Effector CD8-positive, alpha-beta T cell (primary cell): ENCODE measurements around the gene DYNLT2.

ENCODE experiments used
- DNase-seq: peaks from one replicate; lab custom pipeline; 2025; lab: John Stamatoyannopoulos, UW

Gene DYNLT2

GRCh38 chr6:169738204-169738975, 13.0 kb downstream of the DYNLT2 start:
- no peak for DNase-seq

DNA sequence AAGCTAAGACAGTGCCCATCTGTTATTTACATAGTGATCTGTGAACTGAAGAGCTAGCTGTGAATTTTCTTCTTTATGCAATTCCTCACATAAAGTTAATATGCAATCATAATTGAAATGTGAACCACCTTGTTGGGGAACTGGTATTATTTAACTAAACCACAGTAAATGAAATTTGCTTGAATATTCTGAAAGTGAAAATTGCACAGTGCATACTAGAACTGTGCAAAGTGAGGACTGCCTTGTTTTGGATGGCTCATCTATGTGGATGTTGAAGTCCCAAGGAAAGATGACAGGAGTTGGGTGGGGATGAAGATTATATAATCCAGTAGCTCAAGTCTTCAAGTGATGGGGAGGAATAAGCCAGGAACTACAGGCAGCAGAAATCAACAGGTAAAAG, 21.4 kb downstream of the DYNLT2 start:
- no peak for DNase-seq

DNA sequence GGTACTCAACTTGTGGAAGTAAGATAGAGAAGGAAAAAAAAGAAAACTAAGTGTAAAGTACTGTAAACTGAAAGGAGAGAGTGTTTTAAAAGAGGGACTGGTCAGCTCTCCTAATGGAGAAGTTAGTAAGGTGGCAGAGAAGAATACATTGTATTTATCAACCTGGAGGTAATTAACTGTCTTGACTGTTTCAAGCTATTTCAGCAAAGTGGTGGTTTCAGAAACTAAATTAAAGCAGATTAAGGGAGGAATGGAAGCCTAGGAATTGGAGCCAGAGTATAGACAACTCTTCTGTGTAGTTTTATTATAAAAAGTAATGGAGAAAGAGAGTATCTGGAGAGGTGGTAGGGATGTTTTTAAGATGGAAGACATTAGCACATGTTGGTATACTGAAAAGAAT, 24.4 kb downstream of the DYNLT2 start:
- DNase-seq = no peak

- no peak for DNase-seq
Measured at GRCh38 chr6:169726049-169726400, 25.3 kb downstream of the DYNLT2 start.

DNA sequence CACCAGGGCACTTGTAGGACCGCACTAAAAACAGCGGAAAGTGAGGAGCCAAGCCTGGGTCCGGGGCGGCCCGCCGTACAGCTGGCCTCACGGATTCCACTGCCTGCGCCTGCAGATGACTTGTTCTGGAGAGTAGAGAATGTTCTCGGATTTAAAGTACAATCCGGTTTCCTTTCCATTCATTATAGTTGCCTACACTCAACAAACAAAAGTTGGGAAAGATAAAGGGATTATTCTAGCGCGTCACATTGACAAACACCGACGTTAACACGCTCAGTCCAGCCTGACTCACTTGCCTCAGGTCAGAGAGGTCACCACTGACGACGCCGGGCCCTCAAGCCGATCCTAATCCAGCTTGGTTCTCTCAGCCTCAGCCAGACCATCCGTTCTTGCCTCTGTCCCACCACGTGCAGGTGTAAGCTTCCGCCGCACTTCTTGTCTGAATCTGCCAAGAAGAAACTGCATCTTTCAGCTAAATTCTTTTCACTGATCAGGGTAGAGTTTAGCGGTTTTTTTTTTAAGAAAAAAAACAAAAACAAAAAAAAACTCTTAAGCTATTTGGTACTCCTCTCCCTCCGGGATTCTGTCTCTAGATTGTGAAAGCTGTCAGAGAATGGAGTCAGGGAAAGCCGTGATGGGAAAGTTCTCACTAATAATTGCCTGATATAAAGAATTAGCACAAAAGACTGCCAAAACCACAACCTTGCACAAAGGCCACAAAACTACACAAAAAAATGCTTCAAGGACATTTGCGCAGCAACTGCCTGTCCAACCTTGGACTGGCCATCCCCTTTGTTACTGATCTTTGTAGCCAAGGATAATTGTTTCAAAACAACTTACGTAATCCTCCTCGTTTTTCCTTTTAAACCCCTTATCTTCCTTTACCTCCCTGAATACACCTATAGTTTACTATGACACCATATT, 26.0 kb downstream of the DYNLT2 start:
- DNase-seq = peak; percentile 1

- peak; percentile 57 for DNase-seq
Measured at GRCh38 chr6:169724494-169725124, 26.8 kb downstream of the DYNLT2 start, which contains the start of gene PHF10. Gene PHF10 (minus strand): TSS chr6:169724500. CDS start chr6:169723931, 569 bp downstream.

GRCh38 chr6:169723991-169724493, 27.3 kb downstream of the DYNLT2 start:
- peak; percentile 23 for DNase-seq

DNA sequence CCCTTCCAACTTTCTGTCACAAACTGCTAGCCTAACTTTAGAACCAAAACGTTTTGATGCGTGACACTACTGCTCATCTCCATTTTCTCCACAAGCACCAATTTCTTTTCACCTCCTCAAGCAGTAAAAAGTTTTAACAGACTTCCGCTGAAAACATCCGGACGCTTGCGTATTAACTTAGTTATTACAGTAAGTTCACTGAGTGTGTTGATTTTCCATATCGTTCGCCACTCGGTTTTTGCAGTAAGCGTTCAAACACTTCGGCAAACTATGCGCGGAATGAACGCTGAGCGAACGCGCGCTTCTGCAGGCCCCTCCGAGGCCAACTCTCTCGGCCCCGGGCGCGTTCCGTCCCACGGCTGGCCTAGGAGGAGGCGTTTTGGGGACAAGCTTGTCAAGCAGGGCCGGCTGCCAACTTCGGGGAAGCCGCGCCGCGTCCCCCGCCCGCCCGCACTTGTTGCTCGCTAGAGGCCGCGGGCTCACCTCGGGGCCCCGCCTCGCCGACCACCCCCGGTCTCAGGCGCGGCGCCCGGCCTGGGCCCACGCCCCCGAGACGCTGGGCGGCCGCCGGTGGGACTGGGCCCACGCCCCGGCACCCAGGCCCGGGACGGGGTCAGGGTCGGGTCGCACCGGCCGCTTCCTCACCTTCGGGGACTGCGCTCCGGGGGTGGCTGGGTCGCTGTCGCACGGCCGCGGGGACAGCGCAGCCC, 28.0 kb downstream of the DYNLT2 start:
- DNase-seq = peak; percentile 56

GRCh38 chr6:169722362-169723199, 28.8 kb downstream of the DYNLT2 start:
- DNase-seq = peak; percentile 6

DNA sequence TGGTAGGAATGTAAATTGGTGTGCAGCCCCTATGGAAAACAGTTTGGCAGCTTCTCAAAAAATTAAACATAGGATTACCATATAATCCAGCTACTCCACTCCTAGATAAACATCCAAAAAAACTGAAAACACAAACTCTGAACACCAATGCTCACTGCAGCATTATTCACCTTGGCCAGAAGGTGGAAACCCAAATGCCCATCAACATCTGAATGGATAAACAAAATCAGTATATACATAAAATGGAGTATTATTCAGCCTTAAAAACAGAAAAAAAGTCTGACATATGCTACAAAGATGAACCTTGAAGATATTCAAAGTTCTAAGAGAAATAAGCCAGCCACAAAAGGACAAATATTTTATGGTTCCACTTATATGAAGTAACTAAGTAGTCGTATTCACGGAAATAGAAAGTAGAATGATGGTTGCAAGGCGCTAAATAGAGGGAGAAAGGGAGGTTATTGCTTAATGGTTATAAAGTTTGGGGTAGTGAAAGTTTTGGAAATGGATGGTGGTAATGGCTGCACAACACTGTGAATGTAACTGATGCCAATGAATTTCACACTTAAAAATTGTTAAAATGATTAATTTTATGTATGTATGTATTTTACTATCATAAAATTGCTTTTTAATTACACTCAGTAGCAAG, 31.0 kb downstream of the DYNLT2 start:
- no peak for DNase-seq

- no peak for DNase-seq
Measured at GRCh38 chr6:169719117-169719516, 32.3 kb downstream of the DYNLT2 start.

- DNase-seq = no peak
Measured at GRCh38 chr6:169714595-169714994, 36.8 kb downstream of the DYNLT2 start.

DNA sequence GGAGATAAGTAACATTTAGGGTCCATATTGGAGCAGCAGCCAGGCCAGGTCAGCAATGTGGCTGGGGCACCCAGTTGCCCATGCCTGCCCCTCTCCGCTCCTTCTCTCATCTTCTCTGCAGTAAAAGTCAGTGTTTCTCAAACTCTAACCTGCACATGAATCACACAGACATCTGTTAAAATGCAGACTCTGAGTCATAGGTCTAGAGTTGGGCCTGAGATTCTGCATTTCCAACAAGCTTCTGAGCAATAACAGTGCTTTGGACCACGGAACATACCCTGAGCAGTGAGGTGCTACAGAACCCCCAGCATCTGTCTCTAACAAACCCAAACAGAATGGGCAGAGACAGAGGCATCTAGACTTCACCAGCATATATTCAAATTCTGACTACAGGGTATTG, 37.2 kb downstream of the DYNLT2 start:
- no peak for DNase-seq

GRCh38 chr6:169710009-169710408, 41.4 kb downstream of the DYNLT2 start:
- DNase-seq = no peak

GRCh38 chr6:169709293-169709692, 42.1 kb downstream of the DYNLT2 start:
- no peak for DNase-seq

GRCh38 chr6:169707772-169708171, 43.6 kb downstream of the DYNLT2 start:
- no peak for DNase-seq

GRCh38 chr6:169702840-169703246, 48.5 kb downstream of the DYNLT2 start:
- DNase-seq = no peak

DNA sequence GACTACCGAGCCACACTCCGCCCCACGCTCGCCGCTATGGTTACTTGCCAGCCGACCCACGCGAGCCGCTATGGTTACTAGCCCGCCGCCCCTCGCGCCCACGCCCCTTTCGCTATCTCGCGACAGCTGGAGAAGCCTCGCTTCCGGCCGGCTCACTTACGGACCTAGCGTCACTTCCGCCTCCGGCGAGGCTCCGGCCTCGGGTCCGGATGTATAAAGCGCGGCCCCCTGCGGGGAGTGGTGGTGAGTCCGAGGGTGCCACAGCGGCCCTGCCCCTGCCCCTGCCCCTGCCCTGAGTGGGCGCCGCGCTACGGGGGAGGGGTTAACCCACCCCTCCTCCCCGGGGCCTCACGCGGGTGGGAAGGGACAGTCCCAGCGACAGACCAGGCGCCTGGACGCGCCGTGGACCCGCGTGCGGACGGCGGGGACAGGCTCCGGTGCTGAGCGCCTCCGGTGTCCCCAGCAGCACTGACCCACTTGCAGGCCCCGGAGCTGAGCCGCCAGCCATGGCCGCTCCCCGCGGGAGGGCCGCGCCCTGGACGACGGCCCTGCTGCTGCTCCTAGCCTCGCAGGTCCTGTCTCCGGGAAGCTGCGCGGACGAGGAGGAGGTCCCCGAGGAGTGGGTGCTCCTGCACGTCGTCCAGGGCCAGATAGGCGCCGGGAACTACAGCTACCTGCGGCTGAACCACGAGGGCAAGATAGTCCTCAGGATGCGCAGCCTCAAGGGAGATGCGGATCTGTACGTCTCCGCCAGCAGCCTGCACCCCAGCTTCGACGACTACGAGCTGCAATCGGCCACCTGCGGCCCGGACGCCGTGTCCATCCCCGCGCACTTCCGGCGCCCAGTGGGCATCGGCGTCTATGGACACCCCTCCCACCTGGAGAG, 49.2 kb downstream of the DYNLT2 start, which contains the start of the genes C6orf120 and WDR27:
Gene C6orf120, plus strand, starts transcription at position 173 of the 886 bp plus-strand sequence. Its CDS starts 334 bp downstream, at position 507.
Gene WDR27, minus strand, starts transcription at position 76 of the 886 bp plus-strand sequence. CDS start 13,024 bp downstream, outside the sequence.
- DNase-seq = peak; percentile 93
